ENCODE data around the gene MARS1. TPM values are rescaled to one million over a fixed set of nuclear protein-coding genes. Genes with fewer than 3 reads are reported as not detected.
A peak's percentile ranks its signal among the peaks of the same experiment; 100 is the strongest.

Gene MARS1
- total RNA-seq, 2 donors from 2014 or later: 36.9 to 41.0 TPM

DNA sequence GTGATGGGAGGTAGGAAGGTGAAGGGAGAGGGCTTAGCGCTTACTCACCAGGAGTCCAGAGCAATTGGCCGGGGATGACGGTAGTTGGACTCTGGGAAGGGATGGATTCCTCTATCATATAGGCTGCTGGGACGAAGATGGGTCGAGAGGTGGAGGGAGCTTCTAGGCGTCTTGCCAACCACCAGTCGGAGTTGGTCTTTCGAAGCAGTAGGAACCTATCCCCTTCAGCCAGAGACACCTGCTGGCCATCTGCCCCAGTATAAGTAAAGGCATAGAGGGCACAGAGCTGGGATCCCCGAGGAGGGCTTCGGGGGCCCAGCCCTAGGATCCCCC lies 8.9 kb upstream of the MARS1 start:
- Histone ChIP-seq H3K9me3 (no peaks in the 10 kb centered on the region), H3K27me3 (peaks cover 16 to 24% of the 10 kb centered on the region in 2 donors), H3K4me1 (peaks cover 0 to 18% of the 10 kb centered on the region in 2 donors), H3K27ac (peak overlapping the region; percentile 3 to 7), H3K36me3 (no peaks in the 10 kb centered on the region), H3K4me3 (no peak overlapping the region)
- no peak for DNase-seq (ENCODE audit: low spot score)
- TF ChIP-seq, protein P1, sequence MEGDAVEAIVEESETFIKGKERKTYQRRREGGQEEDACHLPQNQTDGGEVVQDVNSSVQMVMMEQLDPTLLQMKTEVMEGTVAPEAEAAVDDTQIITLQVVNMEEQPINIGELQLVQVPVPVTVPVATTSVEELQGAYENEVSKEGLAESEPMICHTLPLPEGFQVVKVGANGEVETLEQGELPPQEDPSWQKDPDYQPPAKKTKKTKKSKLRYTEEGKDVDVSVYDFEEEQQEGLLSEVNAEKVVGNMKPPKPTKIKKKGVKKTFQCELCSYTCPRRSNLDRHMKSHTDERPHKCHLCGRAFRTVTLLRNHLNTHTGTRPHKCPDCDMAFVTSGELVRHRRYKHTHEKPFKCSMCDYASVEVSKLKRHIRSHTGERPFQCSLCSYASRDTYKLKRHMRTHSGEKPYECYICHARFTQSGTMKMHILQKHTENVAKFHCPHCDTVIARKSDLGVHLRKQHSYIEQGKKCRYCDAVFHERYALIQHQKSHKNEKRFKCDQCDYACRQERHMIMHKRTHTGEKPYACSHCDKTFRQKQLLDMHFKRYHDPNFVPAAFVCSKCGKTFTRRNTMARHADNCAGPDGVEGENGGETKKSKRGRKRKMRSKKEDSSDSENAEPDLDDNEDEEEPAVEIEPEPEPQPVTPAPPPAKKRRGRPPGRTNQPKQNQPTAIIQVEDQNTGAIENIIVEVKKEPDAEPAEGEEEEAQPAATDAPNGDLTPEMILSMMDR (IDR thresholded peaks at IDR 0.05): no peak

DNA sequence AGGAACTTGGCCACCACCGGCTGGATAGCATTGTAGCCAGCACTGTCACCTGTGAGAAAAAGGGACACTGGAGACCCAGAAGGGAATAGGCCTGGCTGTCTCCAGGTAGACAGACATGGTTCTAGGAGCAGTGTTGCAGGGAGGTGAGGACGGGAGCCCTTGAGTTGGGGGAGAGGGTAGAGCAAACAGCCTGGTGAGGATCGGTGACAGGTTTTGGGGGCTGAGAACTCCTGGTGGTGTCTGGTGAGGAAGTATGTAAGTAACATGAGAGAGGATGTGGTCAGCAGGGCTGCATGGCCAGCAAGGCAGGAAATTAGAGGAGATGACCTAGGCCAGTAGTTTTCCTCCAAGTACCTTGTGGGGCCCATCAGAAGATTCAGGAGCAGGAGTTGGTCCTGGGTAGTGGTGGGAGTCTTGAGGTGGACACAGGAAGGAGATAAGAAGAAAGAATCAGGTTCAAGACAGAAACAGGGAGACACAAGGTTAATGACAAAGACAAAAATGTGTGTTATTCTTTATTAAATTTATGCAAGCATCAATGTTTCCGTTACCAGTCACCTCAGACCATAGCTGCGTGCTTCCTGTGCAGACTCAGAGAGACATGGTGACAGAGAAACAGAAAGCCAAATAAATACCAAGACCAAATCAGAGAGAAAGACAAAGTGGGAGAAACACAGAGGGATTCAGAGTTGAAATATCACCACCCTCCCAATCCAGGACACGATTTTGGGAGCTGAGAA lies 8.3 kb upstream of the MARS1 start, which contains the start of gene ARHGAP9:
TSS of gene ARHGAP9 (minus strand) at position 491 of the 740 bp plus-strand sequence. CDS start at position 31, 460 bp downstream.
- Histone ChIP-seq H3K4me1 (peaks cover 0 to 18% of the 10 kb centered on the region in 2 donors), H3K27ac (peak within 1 kb of the TSS; percentile 7 to 49), H3K27me3 (peaks cover 16 to 20% of the 10 kb centered on the region in 2 donors), H3K9me3 (no peaks in the 10 kb centered on the region), H3K4me3 (no peak within 1 kb of the TSS), H3K36me3 (no peaks in the 10 kb centered on the region)
- DNase-seq (ENCODE audit: low spot score): no peak
- TF ChIP-seq, protein P1 (IDR thresholded peaks at IDR 0.05): no peak

DNA sequence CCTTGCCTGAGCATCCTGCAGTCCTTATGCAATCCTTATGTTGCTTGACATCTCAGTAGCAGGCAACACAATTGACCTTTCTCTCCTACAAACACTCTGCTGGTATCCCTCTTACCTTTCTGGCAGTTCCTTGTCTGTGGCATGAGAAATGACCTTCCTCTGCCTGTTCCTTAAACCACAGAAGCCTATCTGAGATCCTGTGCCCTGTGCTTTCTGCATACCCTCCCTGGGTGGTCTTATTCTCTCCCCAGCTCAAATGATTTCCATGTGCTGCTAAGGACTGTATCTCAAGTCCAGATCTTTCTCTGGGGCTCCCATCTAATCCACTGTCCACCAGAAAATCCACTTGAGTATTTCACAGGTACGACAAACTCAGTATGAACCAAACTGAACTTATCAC lies 6.2 kb upstream of the MARS1 start:
- DNase-seq (ENCODE audit: low spot score): no peak
- Histone ChIP-seq H3K27ac (no peak overlapping the region), H3K27me3 (peaks cover 0 to 4% of the 10 kb centered on the region in 2 donors), H3K4me3 (no peak overlapping the region), H3K36me3 (no peaks in the 10 kb centered on the region), H3K4me1 (no peaks in the 10 kb centered on the region), H3K9me3 (no peaks in the 10 kb centered on the region)
- TF ChIP-seq, protein P1 (IDR thresholded peaks at IDR 0.05): no peak

DNA sequence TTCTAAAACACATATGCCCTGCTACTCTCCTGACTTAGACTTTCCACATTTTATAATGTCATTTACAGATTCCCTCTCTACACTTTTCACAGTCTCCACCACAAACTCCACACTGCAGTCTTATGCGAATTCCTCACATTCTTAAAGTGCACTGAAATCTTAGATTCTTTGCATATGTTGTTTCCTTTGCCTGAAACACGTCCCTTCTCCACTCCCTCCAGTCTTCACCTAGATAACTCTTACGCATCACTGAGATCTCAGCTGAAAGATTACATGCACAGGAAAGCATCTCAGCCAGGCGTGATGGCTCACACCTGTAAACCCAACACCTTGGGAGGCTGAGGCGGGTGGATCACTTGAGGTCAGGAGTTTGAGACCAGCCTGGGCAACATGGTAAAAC lies 4.4 kb upstream of the MARS1 start:
- TF ChIP-seq, protein P1 (IDR thresholded peaks at IDR 0.05): no peak
- Histone ChIP-seq H3K27me3 (no peaks in the 10 kb centered on the region), H3K27ac (no peak overlapping the region), H3K36me3 (no peaks in the 10 kb centered on the region), H3K4me3 (no peak overlapping the region), H3K4me1 (peaks cover 0 to 6% of the 10 kb centered on the region in 2 donors), H3K9me3 (no peaks in the 10 kb centered on the region)
- no peak for DNase-seq (ENCODE audit: low spot score)

DNA sequence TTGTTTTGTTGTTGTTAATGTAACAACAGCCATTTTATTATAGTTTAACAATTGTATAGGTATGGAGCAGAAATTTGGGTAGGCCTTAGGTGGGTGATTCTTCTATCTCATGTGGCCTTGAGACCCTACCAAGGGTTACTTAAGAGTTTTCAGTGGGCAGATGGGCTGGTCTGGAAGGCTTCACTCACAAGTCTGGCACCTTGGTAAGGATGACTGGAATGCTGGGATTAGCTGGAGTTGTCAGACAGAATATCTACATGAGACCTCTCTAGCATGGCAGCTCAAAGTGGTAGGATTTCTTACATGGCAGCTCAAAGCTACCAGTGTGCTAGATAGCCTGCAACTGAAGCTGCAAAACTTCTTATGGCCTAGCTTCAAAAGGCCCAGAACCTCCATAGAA lies 2.2 kb upstream of the MARS1 start:
- DNase-seq (ENCODE audit: low spot score): no peak
- Histone ChIP-seq H3K4me3 (no peak overlapping the region), H3K27me3 (no peaks in the 10 kb centered on the region), H3K27ac (no peak overlapping the region), H3K4me1 (peaks cover 0 to 15% of the 10 kb centered on the region in 2 donors), H3K36me3 (peaks cover 18% of the 10 kb centered on the region), H3K9me3 (no peaks in the 10 kb centered on the region)
- TF ChIP-seq, protein P1 (IDR thresholded peaks at IDR 0.05): no peak

Measured in right atrium auricular region (tissue), 2 donors.